Thoracic aorta (tissue), 2 donors: ENCODE results near the gene ENPEP. TPM values are rescaled to one million over a fixed set of nuclear protein-coding genes. Genes with fewer than 3 reads are reported as not detected.
A peak's percentile ranks its signal among the peaks of the same experiment; 100 is the strongest.
"Not testable (repeated sequence)": the region's sequence is repeated elsewhere in the genome, so short reads cannot be mapped to it uniquely, and the experiment has no call there.

ENCODE experiments used
- ATAC-seq: fragments of 150-250 bp; one replicate; pipeline ENCODE4 v1.8.0; 2017; ENCODE audit warnings: low read depth; ENCODE audit not compliant: insufficient number of reproducible peaks, low FRiP score
- DNase-seq: peaks from one replicate; pipeline ENCODE4 v3.0.0-alpha.2; 2020; ENCODE audit warnings: low spot score
- H3K27ac ChIP-seq, 2 donors: fragments of 200-600 bp; sonication (generic); 1 replicate in 1 of 2; 2 replicates in 1 of 2; pipeline ENCODE4 v1.5.1; 2016; ENCODE audit warnings: mild to moderate bottlenecking in 2 of 2, moderate library complexity in 2 of 2
- H3K27me3 ChIP-seq: fragments of 200-600 bp; sonication (generic); replicated peaks from 2 replicates; pipeline ENCODE4 v1.6.0; 2016; ENCODE audit warnings: mild to moderate bottlenecking; ENCODE audit not compliant: insufficient read depth
- H3K36me3 ChIP-seq: fragments of 200-600 bp; sonication (generic); one replicate; pipeline ENCODE4 v1.5.1; 2016
- H3K4me1 ChIP-seq, 2 donors: fragments of 200-600 bp; sonication (generic); 1 replicate in 1 of 2; 2 replicates in 1 of 2; pipeline versions ENCODE4 v1.5.1 to v1.6.0; 2016; ENCODE audit warnings: low read depth in 2 of 2, mild to moderate bottlenecking in 1 of 2; ENCODE audit not compliant: control insufficient read depth in 1 of 2
- H3K4me3 ChIP-seq: fragments of 200-600 bp; sonication (generic); 2 replicates; pipeline ENCODE4 v1.5.1; 2016; ENCODE audit warnings: mild to moderate bottlenecking
- H3K9me3 ChIP-seq: fragments of 200-600 bp; sonication (generic); 2 replicates; pipeline ENCODE4 v1.5.1; 2016
- total RNA-seq, 2 donors: library from RNA; depleted of rRNA; stranded (reverse); fragments of >200 nt; gene quantifications; one replicate each; pipeline versions ENCODE4 v1.1.0 to v1.2.3, GENCODE V29; 2016
- TF ChIP-seq, protein P1 (sequence below): fragments of 200-600 bp; sonication (generic); IDR thresholded peaks from one replicate; pipeline ENCODE4 v1.5.1; 2019; ENCODE audit warnings: antibody characterized with exemption

Gene ENPEP
- total RNA-seq, 2 donors from 2014 or later, result 0.68 to 9.9 TPM

DNA sequence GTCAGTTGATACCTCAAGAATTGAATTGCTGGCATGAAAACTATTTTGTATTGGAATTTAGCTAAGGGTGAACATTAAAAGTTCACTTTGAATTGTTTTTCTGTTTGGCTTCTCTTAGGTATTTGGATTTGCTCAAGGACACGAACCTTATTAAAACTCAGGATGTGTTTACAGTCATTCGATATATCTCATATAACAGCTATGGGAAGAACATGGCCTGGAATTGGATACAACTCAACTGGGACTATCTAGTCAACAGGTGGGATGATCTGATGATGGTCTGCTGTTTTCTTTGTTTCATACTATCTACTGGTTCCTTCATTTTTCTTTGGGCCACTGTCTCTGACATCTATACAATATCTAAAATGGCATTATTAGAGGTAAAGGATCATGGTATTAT is 77.2 kb downstream of the ENPEP start:
- H3K36me3 ChIP-seq, result no peaks in the 10 kb centered on the region
- H3K4me1 ChIP-seq, result no peaks in the 10 kb centered on the region
- H3K27ac ChIP-seq, result no peak overlapping the region
- H3K27me3 ChIP-seq, result no peaks in the 10 kb centered on the region
- H3K4me3 ChIP-seq, result no peak overlapping the region
- H3K9me3 ChIP-seq, result no peaks in the 10 kb centered on the region
- ATAC-seq (no peak), DNase-seq (no peak)
- TF ChIP-seq, protein P1, sequence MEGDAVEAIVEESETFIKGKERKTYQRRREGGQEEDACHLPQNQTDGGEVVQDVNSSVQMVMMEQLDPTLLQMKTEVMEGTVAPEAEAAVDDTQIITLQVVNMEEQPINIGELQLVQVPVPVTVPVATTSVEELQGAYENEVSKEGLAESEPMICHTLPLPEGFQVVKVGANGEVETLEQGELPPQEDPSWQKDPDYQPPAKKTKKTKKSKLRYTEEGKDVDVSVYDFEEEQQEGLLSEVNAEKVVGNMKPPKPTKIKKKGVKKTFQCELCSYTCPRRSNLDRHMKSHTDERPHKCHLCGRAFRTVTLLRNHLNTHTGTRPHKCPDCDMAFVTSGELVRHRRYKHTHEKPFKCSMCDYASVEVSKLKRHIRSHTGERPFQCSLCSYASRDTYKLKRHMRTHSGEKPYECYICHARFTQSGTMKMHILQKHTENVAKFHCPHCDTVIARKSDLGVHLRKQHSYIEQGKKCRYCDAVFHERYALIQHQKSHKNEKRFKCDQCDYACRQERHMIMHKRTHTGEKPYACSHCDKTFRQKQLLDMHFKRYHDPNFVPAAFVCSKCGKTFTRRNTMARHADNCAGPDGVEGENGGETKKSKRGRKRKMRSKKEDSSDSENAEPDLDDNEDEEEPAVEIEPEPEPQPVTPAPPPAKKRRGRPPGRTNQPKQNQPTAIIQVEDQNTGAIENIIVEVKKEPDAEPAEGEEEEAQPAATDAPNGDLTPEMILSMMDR, result no peak

DNA sequence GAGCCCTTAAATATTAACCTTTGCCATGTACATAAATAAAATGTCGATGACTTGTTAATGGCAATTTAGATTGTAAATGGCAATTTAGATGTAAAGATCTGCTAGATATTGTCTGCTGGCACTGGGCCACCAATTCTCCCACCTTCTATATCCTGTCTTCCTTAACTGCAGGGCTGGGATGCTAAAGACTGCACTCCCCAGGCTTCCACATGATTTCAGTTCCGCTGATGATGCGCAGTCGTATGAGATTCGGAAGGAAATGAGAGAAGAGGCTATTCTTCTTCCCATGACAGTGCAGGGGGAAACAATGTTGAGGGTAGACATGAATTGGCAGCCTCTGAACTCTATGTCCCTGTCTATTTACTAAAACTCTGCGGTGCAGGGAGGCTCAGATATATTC is 91.3 kb downstream of the ENPEP start:
- Histone ChIP-seq H3K27me3 (no peaks in the 10 kb centered on the region), H3K36me3 (no peaks in the 10 kb centered on the region), H3K9me3 (no peaks in the 10 kb centered on the region), H3K4me3 (no peak overlapping the region), H3K4me1 (no peaks in the 10 kb centered on the region), H3K27ac (no peak overlapping the region)
- ATAC-seq, result no peak
- no peak for DNase-seq
- TF ChIP-seq, protein P1, result no peak

DNA sequence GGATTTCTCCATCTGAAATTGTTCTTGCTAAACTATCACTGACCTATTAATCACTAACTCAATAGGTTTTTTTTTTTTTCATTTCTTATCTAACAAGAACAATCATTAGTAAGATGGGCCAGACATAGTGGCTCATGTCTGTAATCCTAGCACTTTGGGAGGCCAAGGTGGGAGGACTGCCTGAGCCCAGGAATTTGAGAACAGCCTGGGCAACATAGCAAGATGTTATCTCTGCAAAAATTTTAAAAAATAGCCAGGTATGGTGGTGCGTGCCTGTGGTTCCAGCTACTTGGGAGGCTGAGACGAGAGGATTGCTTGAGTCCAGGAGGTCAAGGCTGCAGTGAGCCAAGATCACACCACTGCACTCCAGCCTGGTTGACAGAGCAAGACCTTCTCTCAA is 100.7 kb downstream of the ENPEP start:
- not testable (repeated sequence) for H3K4me3 ChIP-seq, ATAC-seq

DNA sequence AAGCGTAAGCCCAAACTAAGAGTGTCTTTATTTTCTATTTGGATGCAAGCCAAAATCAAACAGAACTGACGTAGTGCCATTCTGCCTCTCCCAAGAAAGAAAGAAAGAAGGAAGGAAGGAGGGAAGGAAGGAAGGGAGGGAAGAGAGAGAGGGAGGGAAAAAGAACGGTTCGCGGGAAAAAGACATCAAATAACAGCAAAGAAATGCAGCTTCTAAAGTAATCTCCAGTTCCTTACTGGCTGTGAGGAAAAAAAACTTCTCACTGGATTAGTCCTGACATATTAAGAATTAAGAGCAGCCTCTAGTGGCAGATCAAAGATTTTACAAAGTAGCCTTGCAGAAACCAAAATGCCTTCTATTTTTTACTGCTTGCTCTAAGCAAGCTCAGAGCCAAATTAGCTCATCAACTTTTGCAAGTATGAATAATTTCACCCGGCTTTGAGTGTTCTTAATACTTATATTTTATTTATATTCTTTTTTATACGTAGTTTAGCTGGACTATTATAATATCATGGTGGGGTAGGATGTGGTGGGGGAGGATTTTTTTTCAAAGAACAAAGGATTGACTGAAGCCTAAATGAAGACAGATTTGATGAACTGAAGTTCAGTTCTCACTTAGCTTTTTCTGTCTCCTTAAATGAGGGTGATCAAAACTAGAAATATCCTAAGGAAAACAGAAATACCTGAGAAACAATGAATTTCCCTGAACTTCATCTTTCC is 110.3 kb downstream of the ENPEP start:
- TF ChIP-seq, protein P1, result no peak

More for the DNA sequence above, 100.7 kb downstream of the ENPEP start:
- H3K4me1 ChIP-seq, DNase-seq, H3K27ac ChIP-seq, H3K27me3 ChIP-seq, H3K36me3 ChIP-seq, H3K9me3 ChIP-seq: not testable (repeated sequence)

DNA sequence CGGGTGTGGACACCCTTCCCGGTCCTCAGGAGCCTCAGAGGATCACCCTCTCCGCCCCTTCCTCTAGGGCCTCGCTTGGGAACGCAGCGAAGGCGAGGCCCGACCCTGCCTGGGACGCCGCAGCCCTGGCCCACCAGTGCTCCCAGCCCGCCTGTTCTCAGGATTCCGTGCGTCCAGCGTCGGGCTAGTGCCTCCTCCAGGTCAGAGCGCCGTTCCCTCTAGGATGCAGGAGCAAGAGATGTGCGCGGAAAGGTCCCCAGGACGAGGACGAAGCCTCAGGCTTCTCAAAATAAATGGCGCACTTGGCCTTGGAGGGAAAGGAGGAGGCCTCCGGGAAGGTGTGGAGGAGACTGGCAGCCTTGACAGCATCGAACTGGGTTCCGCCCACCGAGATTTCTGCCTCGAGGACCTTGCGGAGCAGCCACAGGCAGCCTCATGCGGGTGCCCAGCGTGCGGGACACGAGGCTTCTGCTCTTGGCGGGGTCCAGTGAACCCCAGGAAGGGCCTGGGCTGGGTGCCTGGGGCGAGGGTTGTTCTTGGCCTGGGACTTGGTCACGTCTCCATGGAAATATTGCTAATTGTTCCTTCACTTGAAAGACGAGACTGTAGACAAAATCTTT is 111.8 kb downstream of the ENPEP start:
- no peak overlapping the region for H3K27ac ChIP-seq
- H3K9me3 ChIP-seq, result no peaks in the 10 kb centered on the region
- DNase-seq (no peak), ATAC-seq (no peak)
- H3K36me3 ChIP-seq, result no peaks in the 10 kb centered on the region
- no peaks in the 10 kb centered on the region for H3K27me3 ChIP-seq
- no peaks in the 10 kb centered on the region for H3K4me1 ChIP-seq
- no peak overlapping the region for H3K4me3 ChIP-seq
- TF ChIP-seq, protein P1, result no peak

More for the DNA sequence above, 110.3 kb downstream of the ENPEP start:
- no peak for DNase-seq
- Histone ChIP-seq H3K4me1 (no peaks in the 10 kb centered on the region), H3K36me3 (no peaks in the 10 kb centered on the region), H3K27ac (no peak overlapping the region), H3K9me3 (no peaks in the 10 kb centered on the region), H3K4me3 (peak overlapping the region; percentile 39), H3K27me3 (no peaks in the 10 kb centered on the region)
- no peak for ATAC-seq
